ENCODE data around the gene SMIM34.

SMIM34 gene

DNA sequence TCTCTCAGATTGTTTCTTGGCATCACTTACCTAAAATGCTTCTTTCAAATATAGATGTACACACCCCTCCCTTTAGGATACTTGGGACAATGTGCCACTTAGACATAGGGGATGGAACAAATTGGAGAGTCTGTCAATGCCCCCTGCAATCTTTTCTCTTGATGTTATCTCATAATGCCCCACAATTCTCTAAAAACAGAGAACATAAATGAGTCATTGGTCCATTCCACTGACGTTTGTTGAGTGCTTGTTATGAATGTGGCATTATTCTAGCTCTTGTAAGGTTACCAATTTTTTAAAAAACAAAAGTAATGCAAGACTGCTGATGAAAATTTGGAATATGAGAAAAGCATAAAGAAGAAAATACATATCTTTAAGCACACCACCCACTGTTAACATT, 54.0 kb downstream of the SMIM34 start:
- DNase-seq: no peak

All from stimulated activated CD4-positive, alpha-beta T cell treated with anti-CD3 and anti-CD28 coated beads, Interleukin-4, amount 100 ng/mL, for 24 hours (primary cell).